Measurements from ENCODE around the gene AP1G1.

AP1G1 gene

GRCh38 chr16:71807905-71808592 lies 585 bp downstream of the AP1G1 start (continued):
- TF ChIP-seq ZBTB6 (tag by site-specific recombination; IDR thresholded peaks at IDR 0.05) (no peak), ZNF645 (tag by site-specific recombination; IDR thresholded peaks at IDR 0.05) (no peak), REPIN1 (tag by site-specific recombination; IDR thresholded peaks at IDR 0.05; ENCODE audit: low read depth) (no peak), SALL2 (tag by site-specific recombination; IDR thresholded peaks at IDR 0.05; ENCODE audit: borderline replicate concordance) (no peak), WT1 (tag by site-specific recombination; IDR thresholded peaks at IDR 0.05) (no peak)

- Histone ChIP-seq H3K4me1 (ENCODE audit: control insufficient read depth, insufficient read depth, low read length) (0 out of 2 replicates have a peak, but pooled peaks cover 4% of the 10 kb centered on the region), H3K36me3 (ENCODE audit: control insufficient read depth in 2 of 2, insufficient read depth in 1 of 2, low read length in 2 of 2) (peaks cover 20% of the 10 kb centered on the region in 2 experiments), H3K4me3 (ENCODE audit: low read depth, low read length) (no peak overlapping the region), H3K27ac (ENCODE audit: extremely low read depth, low read depth, low read length) (no peak overlapping the region), H3K9me3 (ENCODE audit: control insufficient read depth, insufficient read depth, low read depth, low read length) (no peaks in the 10 kb centered on the region)
- TF ChIP-seq ZBTB17 (tag by site-specific recombination; IDR thresholded peaks at IDR 0.05) = no peak
- no peak for TF ChIP-seq ZNF157 (tag by site-specific recombination; IDR thresholded peaks at IDR 0.05)
- no peak for TF ChIP-seq ZNF292 (tag by site-specific recombination; IDR thresholded peaks at IDR 0.05; ENCODE audit: borderline replicate concordance, low read depth)
- TF ChIP-seq ZNF114 (tag by site-specific recombination; IDR thresholded peaks at IDR 0.05) = no peak
- TF ChIP-seq ZNF600 (tag by site-specific recombination; IDR thresholded peaks at IDR 0.05) = no peak
- no peak for TF ChIP-seq ZNF561 (tag by site-specific recombination; IDR thresholded peaks at IDR 0.05; ENCODE audit: borderline replicate concordance)
- TF ChIP-seq KLF9 (tag by site-specific recombination; IDR thresholded peaks at IDR 0.05; ENCODE audit: low read depth) = no peak
- no peak for TF ChIP-seq PRDM10 (tag by site-specific recombination; IDR thresholded peaks at IDR 0.05)
- no peak for TF ChIP-seq ZNF501 (tag by site-specific recombination; IDR thresholded peaks at IDR 0.05)
- TF ChIP-seq ZNF274 (IDR thresholded peaks at IDR 0.05; ENCODE audit: low read length) = no peak
- TF ChIP-seq ZNF274 (tag by site-specific recombination; IDR thresholded peaks at IDR 0.05; ENCODE audit: borderline replicate concordance) = no peak
- TF ChIP-seq SP7 (tag by site-specific recombination; IDR thresholded peaks at IDR 0.05) = no peak
- no peak for TF ChIP-seq ZNF792 (tag by site-specific recombination; IDR thresholded peaks at IDR 0.05)
- ChIA-PET CTCF (no interaction called here), POLR2A (no interaction called here)
These were observed 5.3 kb downstream of the AP1G1 start for GRCh38 chr16:71803305-71803690.

Data from HEK293 (cell line).